DMS79 treated with DMSO at 0.1 percent for 48 hours (cell line): ENCODE measurements around the gene CDC14B.
"Not testable (repeated sequence)": the region's sequence is repeated elsewhere in the genome, so short reads cannot be mapped to it uniquely, and the experiment has no call there.

Source experiments
- DNase-seq: peaks from one replicate; lab custom pipeline; 2025; lab: John Stamatoyannopoulos, UW

The CDC14B gene

DNA sequence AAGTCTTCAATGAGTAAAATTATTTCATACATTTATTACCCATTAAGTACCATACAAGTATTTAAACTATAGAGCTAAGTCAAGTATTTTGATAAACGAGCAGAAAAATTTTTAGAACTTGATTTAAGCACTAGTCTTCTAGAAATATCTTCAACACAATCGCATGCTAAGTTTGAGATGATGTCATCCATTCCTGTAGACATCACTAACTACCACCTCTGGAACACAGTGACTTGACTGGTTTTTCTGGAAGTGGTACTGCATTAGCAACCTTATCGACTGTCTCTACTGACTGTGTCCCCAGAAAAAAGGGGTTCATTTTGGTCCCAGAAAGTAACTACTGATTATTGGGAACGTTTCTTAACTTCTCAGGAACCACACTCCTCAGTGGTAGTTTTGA lies 69.0 kb downstream of the CDC14B start:
- no peak for DNase-seq

DNA sequence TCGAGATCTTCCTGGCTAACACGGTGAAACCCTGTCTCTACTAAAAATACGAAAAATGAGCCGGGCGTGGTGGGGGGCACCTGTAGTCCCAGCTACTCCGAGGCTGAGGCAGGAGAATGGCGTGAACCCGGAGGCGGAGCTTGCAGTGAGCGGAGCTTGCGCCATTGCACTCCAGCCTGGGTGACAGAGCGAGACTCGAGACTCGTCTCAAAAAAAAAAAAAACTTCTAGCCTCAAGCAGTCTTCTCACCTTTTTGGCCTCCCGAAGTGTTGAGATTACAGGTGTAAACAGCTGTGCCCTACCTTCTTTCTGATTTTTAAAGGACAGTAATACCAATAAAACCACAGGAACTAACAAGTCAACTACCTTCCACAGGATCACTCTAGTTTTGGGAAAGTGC lies 76.5 kb downstream of the CDC14B start:
- DNase-seq = not testable (repeated sequence)

DNA sequence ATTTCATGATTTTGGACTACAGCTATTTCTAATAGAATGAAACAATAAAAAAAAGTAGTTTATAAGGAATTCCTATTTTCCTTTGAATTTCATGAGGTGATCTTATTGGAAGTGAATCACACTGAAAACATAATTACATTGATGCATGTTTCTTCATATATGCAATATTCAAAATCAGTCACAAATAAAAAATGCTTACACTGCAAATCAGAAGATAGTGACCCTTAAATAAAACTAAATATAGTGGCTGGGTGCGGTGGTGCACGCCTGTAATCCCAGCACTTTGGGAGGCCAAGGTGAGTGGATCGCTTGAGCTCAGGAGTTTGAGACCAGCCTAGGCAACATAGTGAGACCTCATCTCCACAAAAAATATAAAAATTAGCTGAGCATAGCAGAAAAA lies 79.5 kb downstream of the CDC14B start:
- no peak for DNase-seq

DNA sequence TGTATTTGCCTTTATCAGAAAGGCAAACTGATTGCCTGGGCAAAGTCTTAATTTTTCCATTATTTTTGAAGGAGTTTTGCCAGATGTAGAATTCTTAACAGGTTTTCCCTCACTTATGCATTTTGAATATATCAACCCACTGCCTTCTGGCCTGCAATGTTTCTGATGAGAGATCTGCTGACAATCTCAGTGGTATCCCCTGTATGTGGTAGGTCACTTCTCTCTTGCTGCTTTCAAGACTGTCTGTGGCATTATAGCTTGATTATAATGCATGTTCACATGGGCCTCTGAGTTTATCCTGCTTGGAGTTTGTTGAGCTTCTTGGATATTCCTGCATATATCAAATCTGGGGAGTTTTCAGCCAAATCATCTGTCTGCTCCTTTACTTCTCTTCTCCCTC lies 87.5 kb downstream of the CDC14B start:
- no peak for DNase-seq

DNA sequence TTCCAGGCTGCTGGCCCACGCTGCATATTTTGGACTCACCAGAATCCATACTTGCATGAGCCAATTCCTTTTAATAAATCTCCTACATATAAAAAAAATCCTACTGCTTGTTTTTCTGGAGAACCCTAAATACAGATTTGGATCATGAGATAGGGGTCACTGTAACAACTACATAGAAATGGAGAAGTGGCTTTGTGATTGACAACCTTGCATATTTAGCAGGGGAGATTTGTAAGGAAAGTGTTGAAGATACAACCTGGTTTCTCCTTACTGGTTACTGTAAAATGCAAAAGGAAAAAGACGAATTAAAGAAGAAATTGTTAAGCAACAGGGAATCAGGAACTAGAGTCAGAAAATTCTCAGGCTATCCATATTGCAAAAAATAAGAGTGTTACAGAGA lies 94.9 kb downstream of the CDC14B start:
- no peak for DNase-seq

DNA sequence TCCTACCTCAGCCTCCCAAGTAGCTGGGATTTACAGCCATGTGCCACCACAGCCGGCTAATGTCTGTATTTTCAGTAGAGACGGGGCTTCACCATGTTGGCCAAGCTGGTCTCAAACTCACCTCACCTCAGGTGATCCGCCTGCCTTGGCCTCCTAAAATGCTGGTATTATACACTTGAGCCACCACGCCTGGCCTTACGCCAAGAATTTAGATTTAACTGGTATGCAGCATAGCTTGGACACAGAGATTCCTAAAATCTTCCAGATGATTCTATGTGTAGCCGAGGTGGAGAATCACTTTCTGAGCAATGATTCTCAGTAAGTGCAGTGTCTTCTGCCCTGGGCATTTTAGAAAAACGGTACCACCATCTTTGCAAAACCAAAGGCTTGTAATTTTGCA lies 95.6 kb downstream of the CDC14B start:
- DNase-seq = no peak

DNA sequence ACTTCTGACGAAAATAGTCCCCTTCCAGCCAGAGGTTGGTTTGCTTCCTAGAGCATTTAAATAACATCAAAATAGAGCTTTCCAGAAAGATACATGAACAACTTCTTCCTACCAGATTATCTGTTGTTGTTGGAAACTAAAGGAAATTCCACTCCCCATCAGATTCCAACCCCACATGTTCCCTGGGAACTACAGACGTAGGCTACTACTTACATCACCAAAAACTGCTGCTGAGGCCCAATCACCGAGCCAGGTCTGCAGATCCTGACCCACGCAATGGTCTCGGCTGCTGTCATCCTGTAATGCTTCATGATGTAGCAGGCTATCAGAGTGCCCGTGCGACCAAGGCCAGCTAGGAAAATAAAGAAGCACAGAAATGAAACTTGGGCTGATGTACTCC lies 96.3 kb downstream of the CDC14B start:
- DNase-seq = no peak

DNA sequence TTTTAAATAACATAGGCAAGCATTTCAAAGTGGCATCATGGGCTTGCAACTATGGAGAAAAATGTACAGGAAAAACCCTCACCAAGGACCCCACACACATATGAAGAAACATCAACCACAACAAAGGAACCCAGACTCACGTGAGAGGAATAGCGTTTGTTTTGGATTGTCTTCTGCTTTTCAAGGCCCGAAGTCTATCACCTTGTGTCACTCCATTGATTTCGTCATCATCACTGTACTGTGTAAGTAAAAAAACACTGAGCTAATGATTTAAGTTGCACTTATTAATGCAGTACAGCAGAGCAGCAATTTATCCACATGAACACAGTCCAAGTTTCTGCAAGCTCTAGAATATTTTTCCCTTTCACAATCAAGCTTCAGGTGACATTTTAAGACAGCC lies 97.3 kb downstream of the CDC14B start:
- no peak for DNase-seq

DNA sequence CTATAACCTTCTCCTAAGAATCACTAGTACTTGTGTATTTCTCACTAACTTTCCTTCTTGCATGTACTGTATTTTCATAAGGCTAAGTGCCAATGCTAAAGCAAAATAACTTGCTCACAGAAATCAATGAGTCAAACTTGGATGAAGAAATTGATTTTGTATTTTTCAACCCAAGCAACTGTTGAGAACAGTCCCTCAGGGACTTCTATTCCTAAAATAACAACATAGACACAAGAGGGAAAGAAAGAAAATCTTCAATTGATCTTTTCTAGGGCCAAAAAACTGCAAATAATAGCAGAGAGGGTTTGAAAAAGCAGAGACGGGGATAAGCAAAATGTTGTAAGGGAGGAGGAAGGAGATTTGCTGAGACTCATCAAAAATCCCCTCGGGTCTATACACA lies 99.9 kb downstream of the CDC14B start:
- DNase-seq = no peak

DNA sequence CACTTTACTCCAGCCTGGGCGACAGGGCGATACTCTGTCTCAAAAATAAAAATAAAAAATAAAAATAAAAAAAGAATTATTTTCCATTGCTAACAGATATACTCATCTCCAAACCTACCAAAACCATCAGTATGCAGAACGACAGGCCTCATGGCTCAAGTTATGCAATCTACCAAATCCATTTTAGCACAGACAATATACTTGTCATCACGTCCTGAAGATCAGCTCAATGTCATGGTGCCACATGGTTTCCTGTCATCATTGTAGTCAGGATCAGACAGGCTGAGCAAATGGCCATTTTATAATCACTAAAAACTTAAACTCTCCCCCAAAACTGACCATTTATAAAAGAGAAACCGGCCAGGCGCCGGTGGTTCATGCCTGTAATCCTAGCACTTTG lies 100.5 kb downstream of the CDC14B start:
- DNase-seq = no peak

DNA sequence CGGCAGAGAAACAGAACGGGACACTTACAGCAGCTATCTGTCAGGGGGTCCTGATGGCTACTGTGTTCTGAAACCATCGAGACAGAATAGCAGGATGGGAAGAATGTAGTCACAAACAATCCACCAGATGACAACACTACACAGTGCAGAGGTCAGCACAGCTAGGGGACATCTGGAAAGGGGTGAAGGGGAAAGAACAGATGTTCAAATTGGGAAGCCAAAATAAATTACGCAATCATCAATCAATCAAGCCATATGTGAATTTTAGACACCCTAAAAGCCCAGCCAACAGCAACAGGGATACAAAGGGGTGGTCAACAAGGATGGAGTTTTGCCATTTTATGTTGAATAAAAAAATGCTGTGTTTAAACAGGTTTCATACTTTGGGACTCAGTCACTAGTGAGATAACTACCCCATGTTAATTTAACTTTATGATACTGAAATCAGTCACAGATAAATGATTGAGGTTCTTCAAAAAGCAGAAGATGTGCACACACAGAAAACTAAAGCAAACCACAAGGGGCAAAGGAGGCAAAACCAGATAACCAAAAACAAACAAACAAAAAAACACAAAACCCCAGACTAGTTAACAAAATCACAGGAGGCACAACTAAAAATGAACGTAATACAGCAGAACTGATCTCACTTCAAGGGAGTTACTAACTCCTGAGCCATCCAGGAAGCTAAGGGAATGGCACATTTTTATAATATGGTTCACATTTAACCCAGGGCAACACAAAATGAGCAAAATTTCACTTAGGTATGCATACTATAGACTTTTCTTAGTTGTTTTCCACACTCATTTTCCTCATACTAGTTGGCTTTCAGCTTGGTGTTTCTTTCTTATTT lies 103.8 kb downstream of the CDC14B start:
- no peak for DNase-seq

DNA sequence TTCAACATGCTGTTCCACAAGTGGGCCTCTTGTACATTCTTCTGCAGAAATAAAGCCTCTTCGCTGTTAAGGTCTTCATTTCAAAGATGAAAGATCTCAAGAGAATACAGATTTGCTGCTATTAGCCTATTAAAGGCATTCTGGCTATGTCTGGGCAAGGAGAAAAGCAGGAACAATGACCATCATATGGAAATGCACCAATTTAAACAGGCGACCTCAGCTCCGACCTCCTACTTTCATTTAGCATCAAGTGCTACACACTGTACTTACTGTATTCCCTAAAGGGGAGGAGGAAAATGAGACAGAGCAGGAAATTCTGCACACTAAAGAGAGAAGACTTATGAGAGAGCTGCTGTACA lies 104.9 kb downstream of the CDC14B start:
- DNase-seq = no peak

DNA sequence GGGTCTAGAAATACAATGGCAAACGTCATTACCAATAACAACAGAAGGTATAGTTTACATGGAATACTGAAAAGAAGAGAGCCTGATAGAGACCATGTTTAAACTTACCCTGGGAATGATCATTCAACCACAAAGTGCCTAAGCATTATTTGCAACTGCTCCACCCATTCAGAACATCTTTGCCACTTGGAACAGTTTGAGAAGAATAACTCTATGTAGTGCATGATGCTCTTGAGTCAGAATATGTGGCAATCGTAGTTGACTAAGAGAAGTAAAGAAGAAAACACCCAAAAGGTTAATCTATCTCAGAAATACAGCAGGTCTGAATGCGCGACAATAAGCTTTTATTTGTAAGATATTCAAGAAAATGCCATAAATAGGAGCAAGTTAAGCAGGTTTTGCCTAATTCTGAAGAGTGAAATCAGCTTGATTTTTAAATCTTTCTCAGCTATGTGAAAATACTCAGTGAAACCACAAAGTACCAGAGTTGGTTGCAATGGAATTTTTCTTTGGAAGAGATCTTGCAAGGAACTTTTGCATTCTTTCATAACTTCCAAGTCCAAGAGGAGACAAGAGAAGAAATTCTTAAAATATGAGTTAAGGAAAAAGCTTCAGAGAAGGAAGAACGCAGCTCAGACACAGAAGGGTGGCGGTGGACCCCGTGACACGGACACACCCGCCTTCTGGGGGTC lies 105.4 kb downstream of the CDC14B start:
- DNase-seq = no peak

DNA sequence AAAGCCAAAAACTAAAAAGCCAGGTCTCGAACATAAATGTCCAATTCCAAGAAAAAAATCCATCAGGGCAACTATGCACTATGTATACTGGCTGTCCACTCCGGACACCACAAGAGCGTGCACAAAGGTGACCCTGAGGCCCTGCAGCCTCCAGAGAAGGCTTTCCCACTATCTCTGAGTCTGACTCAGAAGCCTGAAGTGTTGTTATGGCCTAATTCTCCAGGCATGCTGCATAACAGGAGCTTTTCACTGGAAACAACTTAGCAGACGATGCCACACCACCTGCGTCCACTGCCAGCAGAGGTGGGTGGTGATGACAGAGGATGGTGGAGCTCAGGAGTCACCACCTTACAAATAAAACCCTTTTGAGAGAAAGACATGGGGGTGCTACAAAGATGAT lies 106.0 kb downstream of the CDC14B start:
- no peak for DNase-seq

DNA sequence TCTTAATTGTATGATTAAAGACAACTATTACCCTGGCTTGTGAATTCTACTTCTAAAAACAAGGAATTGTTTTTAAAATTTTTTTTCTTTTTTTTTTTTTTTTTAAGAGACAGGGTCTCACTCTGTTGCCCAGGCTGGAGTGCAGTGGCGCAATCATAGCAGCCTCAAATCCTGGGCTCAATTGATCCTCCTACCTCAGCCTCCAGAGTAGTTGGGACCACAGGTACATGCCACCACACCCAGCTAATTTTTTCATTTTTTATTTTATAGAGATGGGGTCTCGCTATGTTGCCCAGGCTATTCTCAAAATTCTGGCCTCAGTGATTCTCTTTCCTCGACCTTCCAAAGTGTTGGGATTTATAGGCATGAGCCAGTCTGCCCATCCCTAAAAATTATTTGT lies 107.4 kb downstream of the CDC14B start:
- no peak for DNase-seq

DNA sequence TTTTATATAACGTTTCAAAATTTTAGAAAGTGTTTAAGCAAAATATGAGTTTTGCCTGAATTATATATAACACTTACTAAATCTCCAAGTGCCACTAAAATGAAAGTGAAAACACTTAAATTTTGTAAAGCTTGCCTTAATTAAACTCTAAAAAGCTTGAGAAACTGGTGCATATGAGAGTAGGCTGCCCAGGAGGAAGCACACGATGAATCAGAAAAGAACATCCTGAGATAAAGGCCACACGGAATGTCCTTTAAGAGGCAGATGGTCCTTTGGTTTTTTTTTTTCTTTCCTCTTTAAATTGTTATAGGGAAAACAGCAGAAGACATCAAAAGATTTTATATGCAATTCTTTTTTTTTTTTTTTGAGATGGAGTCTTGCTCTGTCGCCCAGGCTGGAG lies 109.4 kb downstream of the CDC14B start:
- DNase-seq = no peak

DNA sequence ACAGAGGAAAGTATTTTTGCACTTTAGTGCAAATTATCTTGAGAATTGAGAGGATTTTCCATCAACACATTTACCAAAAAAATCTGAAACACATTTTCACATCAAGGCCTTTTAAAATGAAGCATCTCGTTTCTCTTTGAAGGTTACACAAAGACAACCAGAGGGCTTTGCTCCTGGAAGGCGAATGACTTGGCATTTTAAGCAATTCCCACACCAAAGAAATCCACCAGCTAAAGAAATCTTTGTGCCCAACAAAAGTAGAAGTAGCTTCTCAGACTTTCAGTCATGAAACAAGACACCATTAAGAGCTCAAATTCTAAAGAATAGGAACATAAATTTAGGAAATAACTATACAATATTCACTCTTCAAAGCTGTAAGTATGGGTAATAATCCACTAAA lies 109.8 kb downstream of the CDC14B start:
- DNase-seq = no peak

DNA sequence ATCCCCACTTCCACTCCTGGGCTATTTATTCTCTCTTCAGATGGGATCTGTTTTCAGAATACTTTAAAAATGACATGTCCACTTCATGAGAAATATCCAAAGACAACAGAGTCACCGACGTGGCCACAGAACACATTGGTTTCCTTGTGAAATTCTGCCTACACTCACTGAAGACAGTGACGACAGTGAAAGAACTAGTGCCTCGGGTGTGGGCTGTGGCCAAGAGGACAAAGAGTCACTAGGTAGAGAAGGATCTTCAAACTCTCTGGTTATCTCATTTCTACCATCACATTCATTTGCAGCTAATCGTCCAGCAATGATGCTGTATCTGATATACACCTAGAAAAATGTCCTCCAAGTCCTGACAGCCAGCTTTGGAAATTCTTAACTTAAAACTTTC lies 110.6 kb downstream of the CDC14B start:
- DNase-seq = no peak

DNA sequence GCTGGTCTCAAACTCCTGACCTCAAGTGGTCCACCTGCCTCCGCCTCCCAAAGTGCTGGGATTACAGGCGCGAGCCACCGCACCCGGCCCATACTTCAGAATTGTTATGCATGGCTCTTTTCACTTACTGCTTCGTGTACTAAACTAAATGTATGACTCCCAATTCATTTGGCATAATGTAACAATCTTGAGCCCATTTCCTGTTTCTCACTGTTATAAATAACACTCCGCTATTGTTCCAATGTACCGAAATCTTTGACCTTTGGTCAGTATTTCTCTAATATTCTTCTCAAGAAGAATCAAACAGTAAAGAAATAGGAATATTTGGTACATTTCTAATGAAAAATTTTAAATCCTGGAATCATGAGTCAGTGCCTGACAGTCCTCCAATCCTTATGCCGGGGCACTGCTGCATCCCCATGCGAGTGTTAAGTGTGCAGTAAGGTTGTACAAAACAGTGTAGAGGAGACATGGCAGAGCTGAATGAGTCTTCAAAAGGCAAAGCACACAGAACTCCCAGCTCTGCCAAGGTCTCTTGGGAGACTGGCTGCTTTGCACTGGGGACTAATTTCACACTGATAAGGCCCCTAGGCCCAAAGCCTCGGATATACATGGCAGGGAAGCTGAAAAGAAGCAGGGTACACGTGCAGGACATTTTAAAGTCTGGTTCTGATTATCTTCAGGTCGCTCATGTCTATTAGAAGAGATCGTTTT lies 111.3 kb downstream of the CDC14B start:
- DNase-seq = no peak

DNA sequence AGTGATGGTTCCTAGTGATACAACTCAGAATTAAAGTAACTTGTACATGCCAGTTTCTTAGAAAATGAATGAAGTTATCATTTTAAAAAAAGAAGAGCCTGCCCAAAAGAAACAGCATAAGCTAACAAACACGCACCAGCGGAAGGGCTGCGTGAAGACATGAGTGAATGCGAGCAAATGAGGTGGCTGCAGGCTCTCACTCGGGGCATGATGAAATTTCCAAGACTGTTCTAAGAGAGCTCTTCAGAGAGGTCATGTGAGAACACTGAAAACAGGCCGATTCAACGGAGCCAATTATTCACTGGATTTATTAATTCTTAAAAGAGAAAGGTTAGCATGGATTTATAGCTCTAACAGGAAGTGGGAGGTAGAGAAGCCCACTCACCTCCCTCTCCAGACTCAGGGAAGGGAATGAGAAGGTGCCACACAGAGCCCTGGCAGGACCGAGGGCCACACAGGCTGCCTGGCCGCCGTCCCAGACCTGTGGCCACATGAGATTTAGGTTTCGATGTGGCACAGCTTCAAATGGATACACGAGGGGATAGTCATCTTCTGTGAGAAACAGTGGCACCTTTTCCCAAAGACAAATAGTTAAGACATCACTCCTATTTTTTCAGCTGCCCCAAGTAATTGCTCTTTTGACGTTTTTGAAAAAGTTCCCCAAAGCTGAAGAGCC lies 114.2 kb downstream of the CDC14B start:
- peak; percentile 54 for DNase-seq

DNA sequence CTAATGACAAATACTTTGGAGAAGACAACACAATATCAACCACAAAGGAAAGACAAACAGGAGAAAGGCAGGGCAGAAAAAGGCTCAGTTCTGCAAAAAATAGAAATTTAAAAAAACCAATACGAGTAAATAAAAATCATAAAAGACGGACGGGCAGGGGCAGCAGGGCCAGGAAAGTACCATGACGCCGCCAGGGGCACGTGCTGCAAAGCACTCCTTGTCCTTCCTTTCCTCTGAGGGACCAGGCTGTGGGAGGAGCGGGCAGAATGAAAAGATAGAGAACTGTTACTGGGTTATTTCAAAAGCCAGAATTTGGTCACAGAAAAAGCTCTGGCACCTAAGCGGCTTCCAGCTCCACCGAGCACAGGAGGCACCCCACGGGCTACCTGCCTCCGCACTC lies 115.7 kb downstream of the CDC14B start:
- DNase-seq = no peak

DNA sequence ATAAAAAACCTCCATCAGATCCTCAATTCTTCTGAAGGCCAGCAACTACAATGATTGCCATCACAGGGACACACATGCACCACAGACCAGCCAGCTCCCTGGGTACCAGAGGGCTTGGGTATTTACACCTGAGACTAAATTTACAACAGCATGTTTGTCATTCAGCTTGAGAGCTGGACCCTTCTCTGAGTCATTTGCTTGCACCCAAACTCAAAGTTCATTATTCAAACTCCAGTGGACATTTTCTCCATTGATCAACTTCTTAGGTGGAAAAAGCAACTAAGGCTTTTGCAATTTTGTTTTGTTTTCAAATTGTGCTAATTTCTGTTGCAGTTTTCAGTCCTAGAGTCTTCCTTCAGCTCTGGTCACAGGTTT lies 116.3 kb downstream of the CDC14B start:
- not testable (repeated sequence) for DNase-seq
